Ishikawa (cell line): ENCODE data around the gene MRPS23.

Experiments used
- CEBPB ChIP-seq: IDR thresholded peaks from 2 replicates; pipeline ENCODE4 v1.6.1; 2012
- CREB1 ChIP-seq: IDR thresholded peaks from 2 replicates; pipeline ENCODE4 v1.6.1; 2012; ENCODE audit warnings: low read depth
- EGR1 ChIP-seq: IDR thresholded peaks from 2 replicates; pipeline ENCODE4 v1.6.1; 2012
- EP300 ChIP-seq: IDR thresholded peaks from 2 replicates; pipeline ENCODE4 v1.6.1; 2012; ENCODE audit warnings: borderline replicate concordance
- FOXM1 ChIP-seq: IDR thresholded peaks from 2 replicates; pipeline ENCODE4 v1.6.1; 2012; ENCODE audit warnings: low read depth, borderline replicate concordance
- NFIC ChIP-seq: IDR thresholded peaks from 2 replicates; pipeline ENCODE4 v1.6.1; 2012
- RAD21 ChIP-seq: IDR thresholded peaks from 2 replicates; pipeline ENCODE4 v1.6.1; 2012; ENCODE audit warnings: low read depth
- TAF1 ChIP-seq: IDR thresholded peaks from 2 replicates; pipeline ENCODE4 v1.6.1; 2012; ENCODE audit warnings: low read depth, mild to moderate bottlenecking
- TCF12 ChIP-seq: IDR thresholded peaks from 2 replicates; pipeline ENCODE4 v1.6.1; 2012; ENCODE audit warnings: low read depth
- TEAD4 ChIP-seq: IDR thresholded peaks from 2 replicates; pipeline ENCODE4 v1.6.1; 2012
- USF1 ChIP-seq: IDR thresholded peaks from 2 replicates; pipeline ENCODE4 v1.6.1; 2012
- YY1 ChIP-seq: IDR thresholded peaks from 2 replicates; pipeline ENCODE4 v1.6.1; 2012; ENCODE audit warnings: low read depth
- ZBTB7A ChIP-seq: IDR thresholded peaks from 2 replicates; pipeline ENCODE4 v1.6.1; 2012; ENCODE audit warnings: low read depth
- TF ChIP-seq, protein P1 (sequence below): IDR thresholded peaks from 2 replicates; pipeline ENCODE4 v1.6.1; 2012; ENCODE audit warnings: low read depth, mild to moderate bottlenecking
- TF ChIP-seq, protein P2 (sequence below): IDR thresholded peaks from 2 replicates; pipeline ENCODE4 v1.6.1; 2012

MRPS23 gene

DNA sequence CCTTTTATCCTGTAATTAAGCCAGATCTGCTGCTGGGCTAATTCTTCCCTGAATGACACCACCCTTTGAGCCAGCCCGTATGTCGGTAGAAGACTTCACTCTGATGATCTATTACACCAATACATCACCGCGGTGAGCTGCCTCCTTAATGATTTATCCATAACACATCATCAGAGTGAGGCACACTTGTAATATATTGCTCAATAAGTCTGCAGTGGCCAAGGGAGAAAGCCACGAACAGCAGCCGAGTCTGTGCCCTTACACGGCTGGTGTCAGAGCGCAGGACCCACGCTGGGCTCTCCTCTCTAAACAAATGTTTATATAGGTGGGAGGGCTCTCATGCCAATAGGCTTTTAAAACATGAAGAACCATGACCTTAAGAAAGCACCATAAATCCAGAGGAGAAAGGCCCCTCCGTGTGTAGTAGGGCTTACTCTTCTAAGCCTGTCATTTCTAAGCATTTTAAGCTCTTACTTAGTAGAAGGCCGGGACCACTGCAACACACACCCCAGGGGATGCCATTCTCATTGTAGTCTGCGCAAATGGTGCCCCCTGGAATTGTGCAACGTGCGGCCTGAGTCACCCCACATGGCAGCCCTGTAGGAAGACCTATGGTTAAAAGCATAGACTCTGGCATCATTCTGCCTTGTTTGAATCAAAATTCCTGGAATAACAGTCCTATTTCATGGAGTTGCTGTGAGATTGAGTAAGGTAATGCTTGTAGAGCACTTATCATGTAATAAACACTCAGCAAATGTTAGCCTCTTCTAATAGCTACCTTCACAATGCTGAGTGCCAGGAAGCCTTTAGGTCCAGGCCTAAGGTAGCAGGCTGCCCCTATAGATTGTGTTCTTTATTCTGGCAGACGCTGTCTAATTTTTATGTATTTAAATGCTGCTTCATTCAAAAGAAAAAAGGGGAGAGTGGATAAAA is 26.1 kb downstream of the MRPS23 start:
- no peak for TF ChIP-seq NFIC
- TF ChIP-seq EP300 = no peak
- TF ChIP-seq, protein P1, sequence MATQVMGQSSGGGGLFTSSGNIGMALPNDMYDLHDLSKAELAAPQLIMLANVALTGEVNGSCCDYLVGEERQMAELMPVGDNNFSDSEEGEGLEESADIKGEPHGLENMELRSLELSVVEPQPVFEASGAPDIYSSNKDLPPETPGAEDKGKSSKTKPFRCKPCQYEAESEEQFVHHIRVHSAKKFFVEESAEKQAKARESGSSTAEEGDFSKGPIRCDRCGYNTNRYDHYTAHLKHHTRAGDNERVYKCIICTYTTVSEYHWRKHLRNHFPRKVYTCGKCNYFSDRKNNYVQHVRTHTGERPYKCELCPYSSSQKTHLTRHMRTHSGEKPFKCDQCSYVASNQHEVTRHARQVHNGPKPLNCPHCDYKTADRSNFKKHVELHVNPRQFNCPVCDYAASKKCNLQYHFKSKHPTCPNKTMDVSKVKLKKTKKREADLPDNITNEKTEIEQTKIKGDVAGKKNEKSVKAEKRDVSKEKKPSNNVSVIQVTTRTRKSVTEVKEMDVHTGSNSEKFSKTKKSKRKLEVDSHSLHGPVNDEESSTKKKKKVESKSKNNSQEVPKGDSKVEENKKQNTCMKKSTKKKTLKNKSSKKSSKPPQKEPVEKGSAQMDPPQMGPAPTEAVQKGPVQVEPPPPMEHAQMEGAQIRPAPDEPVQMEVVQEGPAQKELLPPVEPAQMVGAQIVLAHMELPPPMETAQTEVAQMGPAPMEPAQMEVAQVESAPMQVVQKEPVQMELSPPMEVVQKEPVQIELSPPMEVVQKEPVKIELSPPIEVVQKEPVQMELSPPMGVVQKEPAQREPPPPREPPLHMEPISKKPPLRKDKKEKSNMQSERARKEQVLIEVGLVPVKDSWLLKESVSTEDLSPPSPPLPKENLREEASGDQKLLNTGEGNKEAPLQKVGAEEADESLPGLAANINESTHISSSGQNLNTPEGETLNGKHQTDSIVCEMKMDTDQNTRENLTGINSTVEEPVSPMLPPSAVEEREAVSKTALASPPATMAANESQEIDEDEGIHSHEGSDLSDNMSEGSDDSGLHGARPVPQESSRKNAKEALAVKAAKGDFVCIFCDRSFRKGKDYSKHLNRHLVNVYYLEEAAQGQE = no peak
- no peak for TF ChIP-seq CREB1
- no peak for TF ChIP-seq YY1
- no peak for TF ChIP-seq RAD21
- no peak for TF ChIP-seq ZBTB7A
- TF ChIP-seq FOXM1 = no peak
- TF ChIP-seq, protein P2, sequence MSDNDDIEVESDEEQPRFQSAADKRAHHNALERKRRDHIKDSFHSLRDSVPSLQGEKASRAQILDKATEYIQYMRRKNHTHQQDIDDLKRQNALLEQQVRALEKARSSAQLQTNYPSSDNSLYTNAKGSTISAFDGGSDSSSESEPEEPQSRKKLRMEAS = no peak
- TF ChIP-seq TCF12 = no peak
- TF ChIP-seq TAF1 = no peak
- no peak for TF ChIP-seq USF1
- no peak for TF ChIP-seq TEAD4
- no peak for TF ChIP-seq EGR1

- TF ChIP-seq CEBPB (no peak), YY1 (no peak), CREB1 (no peak), TEAD4 (no peak), EGR1 (no peak), RAD21 (no peak), TAF1 (no peak), EP300 (no peak)
Observed at GRCh38 chr17:57819867-57820266, 30.0 kb downstream of the MRPS23 start.

DNA sequence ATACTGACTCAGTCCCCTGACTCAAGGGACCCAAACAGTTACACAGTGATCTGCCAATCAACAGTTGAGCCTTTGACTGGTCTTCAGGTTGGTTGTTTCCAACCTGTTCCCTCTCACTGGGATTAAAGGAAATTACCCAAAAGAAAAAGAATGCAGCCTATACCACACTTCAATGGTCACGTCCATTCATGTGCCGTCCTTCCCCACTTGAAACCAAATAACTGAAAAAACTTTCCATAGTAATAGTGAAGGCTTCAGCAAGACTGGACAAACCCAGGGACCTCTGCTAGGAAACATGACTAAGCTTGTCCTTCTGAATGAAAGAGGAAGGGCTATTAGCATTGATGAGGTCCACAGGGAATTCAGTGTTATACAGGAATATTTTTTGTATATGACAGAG is 30.6 kb downstream of the MRPS23 start:
- TF ChIP-seq, protein P2 = no peak
- TF ChIP-seq TAF1 = no peak
- no peak for TF ChIP-seq ZBTB7A
- no peak for TF ChIP-seq FOXM1
- TF ChIP-seq TCF12 = no peak
- no peak for TF ChIP-seq TEAD4
- TF ChIP-seq, protein P1 = no peak

DNA sequence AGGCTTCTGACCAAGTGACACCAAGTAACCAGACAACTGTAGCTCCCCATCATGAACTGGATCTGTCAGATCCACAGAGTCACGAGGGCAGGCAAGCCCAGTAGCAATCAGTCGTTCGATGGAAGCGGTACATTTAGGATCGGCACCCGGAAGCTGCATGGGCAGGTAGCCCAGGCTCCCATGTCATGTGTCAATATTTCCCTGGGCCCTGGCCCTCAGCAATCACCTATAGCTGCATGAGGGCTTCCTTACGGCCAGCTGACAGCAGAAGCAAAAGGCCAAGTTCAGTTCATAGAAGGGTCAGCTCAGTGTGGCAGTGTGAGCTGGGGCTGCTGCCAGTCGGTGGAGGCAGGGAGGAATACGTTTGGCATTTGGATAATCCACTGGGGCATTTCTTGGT is 31.8 kb downstream of the MRPS23 start:
- TF ChIP-seq CEBPB (no peak), TAF1 (no peak)

GRCh38 chr17:57817299-57817698 is 32.5 kb downstream of the MRPS23 start:
- TF ChIP-seq TEAD4 (no peak), RAD21 (no peak), TAF1 (no peak), EGR1 (no peak), CEBPB (no peak), YY1 (no peak), USF1 (no peak), CREB1 (no peak), TCF12 (no peak), ZBTB7A (no peak), FOXM1 (no peak), NFIC (no peak), EP300 (no peak)
- TF ChIP-seq, protein P1 = no peak
- TF ChIP-seq, protein P2 = no peak
